Prostate gland (tissue), 2 donors: Measurements from ENCODE around the gene SUSD3.

Experiments
- CTCF ChIP-seq, 4 experiments: fragments of 200-600 bp in 2 of 4; fragments of 450-650 bp in 2 of 4; sonication (generic) in 2 of 4; IDR thresholded peaks; 1 replicate in 3 of 4; 2 replicates in 1 of 4; pipeline ENCODE4 v1.5.1; 2016 to 2019; ENCODE audit warnings: antibody characterized with exemption in 4 of 4, mild to moderate bottlenecking in 2 of 4, moderate library complexity in 2 of 4
- POLR2A ChIP-seq: fragments of 450-650 bp; IDR thresholded peaks from one replicate; pipeline ENCODE4 v1.6.1; 2016; ENCODE audit warnings: antibody characterized with exemption, mild to moderate bottlenecking
- POLR2AphosphoS5 ChIP-seq: sonication (generic); formaldehyde crosslinking; IDR thresholded peaks from one replicate; pipeline ENCODE4 v1.6.1; 2017; ENCODE audit warnings: antibody characterized with exemption

DNA sequence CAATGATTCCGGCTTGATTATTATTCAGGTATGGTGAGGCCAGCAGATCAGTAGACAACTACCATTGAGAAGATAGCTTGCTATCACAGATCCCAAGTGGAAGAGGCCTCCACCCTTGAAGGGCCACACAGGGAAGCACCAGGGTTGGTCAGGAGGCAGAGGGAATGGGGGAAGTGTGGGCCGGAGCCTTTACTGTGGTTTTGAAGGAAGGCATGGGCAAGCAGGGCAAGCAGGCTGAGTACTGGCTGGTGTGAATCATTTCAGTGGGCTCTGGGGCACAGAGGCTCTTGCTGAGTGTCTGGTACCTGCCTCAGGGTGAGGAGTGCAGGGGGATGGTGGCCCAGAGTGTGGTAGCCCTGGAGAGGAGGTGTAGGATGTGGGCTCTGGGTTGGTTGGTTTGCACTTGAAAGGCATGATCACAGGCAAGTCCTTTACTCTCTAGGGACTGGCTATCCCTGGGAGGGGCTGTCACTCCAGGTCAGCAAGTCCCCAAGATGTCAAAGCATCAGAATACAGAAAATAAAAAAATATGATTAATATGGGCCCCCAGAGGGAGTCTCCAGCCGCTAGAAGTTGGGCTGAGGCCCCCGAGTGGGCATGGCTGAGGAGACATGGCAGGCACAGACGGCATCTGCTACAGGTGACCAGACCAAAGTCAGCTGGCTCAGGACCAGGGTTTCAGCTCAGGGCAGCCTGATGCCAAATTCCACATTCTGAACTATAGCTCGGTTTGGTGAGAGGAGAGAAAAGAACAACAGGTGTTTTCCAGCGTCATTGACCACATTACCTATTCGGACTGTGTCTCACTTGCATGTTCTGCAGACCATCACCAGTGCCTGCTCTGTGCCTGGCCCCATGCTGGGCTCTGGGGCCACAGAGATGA is 9.7 kb upstream of the SUSD3 start:
- TF ChIP-seq CTCF (IDR thresholded peaks at IDR 0.05), result no peak
- no peak for TF ChIP-seq POLR2AphosphoS5
- no peak for TF ChIP-seq POLR2A
